ENCODE measurements around the gene SLC13A2. TPM values are rescaled to one million over a fixed set of nuclear protein-coding genes. Genes with fewer than 3 reads are reported as not detected.

Gene SLC13A2
- polyA plus RNA-seq, 2 donors, result 0.02 TPM; not detected in 1

DNA sequence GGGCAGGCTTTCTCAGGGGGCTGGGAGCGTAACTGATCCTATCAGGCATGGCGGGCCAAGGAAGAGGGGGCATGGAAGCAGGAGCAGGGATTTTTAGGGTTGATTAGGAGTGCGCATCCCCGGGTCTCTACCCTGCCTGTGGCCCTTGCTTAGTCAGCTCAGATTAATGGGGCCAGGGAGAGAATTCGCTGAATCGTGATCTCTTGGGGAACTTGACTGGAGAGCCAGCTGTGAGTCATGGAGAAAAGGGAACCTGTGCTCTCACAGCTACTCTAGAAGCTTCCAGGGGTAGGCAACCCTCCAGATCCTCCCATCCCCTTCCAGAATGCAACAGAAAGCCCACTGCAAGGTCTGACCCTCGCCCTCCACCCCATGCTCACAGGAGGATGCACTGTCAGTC is 36.3 kb downstream of the SLC13A2 start:
- Histone ChIP-seq H3K27me3 (ENCODE audit: control insufficient read depth in 1 of 2, insufficient read depth in 2 of 2, low read length in 2 of 2) (no peaks in the 10 kb centered on the region), H3K4me1 (ENCODE audit: control insufficient read depth in 2 of 2, insufficient read depth in 2 of 2, low read length in 1 of 2) (peaks cover 0 to 34% of the 10 kb centered on the region in 2 donors), H3K36me3 (ENCODE audit: control insufficient read depth in 2 of 2, insufficient read depth in 2 of 2, low read length in 1 of 2) (peaks cover 0 to 4% of the 10 kb centered on the region in 2 donors), H3K27ac (ENCODE audit: low read depth in 2 of 2, low read length in 1 of 2) (no peak overlapping the region), H3K4me3 (ENCODE audit: low read depth in 1 of 2, low read length in 2 of 2) (no peak overlapping the region), H3K9me3 (ENCODE audit: control insufficient read depth in 2 of 2, insufficient read depth in 1 of 2, low read depth in 1 of 2, low read length in 1 of 2) (no peaks in the 10 kb centered on the region)
- WGBS, 2 donors, result 57 to 79% methylated on average over 7 of the region's 7 CpGs

GRCh38 chr17:28511858-28512461 is 38.5 kb downstream of the SLC13A2 start:
- no peaks in the 10 kb centered on the region for H3K9me3 ChIP-seq (ENCODE audit: control insufficient read depth in 2 of 2, insufficient read depth in 1 of 2, low read depth in 1 of 2, low read length in 1 of 2)
- no peak overlapping the region for H3K4me3 ChIP-seq (ENCODE audit: low read depth in 1 of 2, low read length in 2 of 2)
- H3K27ac ChIP-seq (ENCODE audit: low read depth in 2 of 2, low read length in 1 of 2), result no peak overlapping the region
- H3K36me3 ChIP-seq (ENCODE audit: control insufficient read depth in 2 of 2, insufficient read depth in 2 of 2, low read length in 1 of 2), result peaks cover 0 to 4% of the 10 kb centered on the region in 2 donors
- no peaks in the 10 kb centered on the region for H3K27me3 ChIP-seq (ENCODE audit: control insufficient read depth in 1 of 2, insufficient read depth in 2 of 2, low read length in 2 of 2)
- H3K4me1 ChIP-seq (ENCODE audit: control insufficient read depth in 2 of 2, insufficient read depth in 2 of 2, low read length in 1 of 2), result peaks cover 0 to 23% of the 10 kb centered on the region in 2 donors
- WGBS, 2 donors, result 85 to 93% methylated on average over 3 of the region's 3 CpGs

DNA sequence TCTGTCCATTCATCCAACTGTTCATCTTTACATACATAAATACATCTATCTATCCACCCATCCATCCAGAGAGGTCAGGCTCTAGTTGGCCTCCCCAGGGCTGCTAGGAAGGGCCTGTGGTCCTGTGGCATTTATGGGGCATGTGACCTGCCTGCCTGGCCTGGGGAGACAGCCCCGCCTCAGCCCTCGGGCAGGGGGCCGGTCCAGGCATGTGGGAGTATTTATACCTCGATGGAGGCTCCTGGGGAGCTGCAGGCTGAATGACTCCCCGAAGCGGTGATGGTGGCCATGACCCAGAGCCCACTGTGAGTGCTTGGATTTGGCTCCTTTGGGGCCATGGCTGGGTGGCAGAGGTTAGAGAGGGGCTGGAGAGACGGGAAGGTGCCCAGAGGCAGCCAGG is 40.0 kb downstream of the SLC13A2 start:
- WGBS, 2 donors, result 65 to 73% methylated on average over 6 to 7 of the region's 7 CpGs
- Histone ChIP-seq H3K9me3 (ENCODE audit: control insufficient read depth in 2 of 2, insufficient read depth in 1 of 2, low read depth in 1 of 2, low read length in 1 of 2) (no peaks in the 10 kb centered on the region), H3K36me3 (ENCODE audit: control insufficient read depth in 2 of 2, insufficient read depth in 2 of 2, low read length in 1 of 2) (peaks cover 0 to 4% of the 10 kb centered on the region in 2 donors), H3K27ac (ENCODE audit: low read depth in 2 of 2, low read length in 1 of 2) (peak overlapping the region in 1 of 2 donors; percentile 75), H3K27me3 (ENCODE audit: control insufficient read depth in 1 of 2, insufficient read depth in 2 of 2, low read length in 2 of 2) (no peaks in the 10 kb centered on the region), H3K4me3 (ENCODE audit: low read depth in 1 of 2, low read length in 2 of 2) (no peak overlapping the region), H3K4me1 (ENCODE audit: control insufficient read depth in 2 of 2, insufficient read depth in 2 of 2, low read length in 1 of 2) (peaks cover 0 to 17% of the 10 kb centered on the region in 2 donors)

GRCh38 chr17:28514561-28515002 is 41.1 kb downstream of the SLC13A2 start:
- Histone ChIP-seq H3K27me3 (ENCODE audit: control insufficient read depth in 1 of 2, insufficient read depth in 2 of 2, low read length in 2 of 2) (no peaks in the 10 kb centered on the region), H3K4me1 (ENCODE audit: control insufficient read depth in 2 of 2, insufficient read depth in 2 of 2, low read length in 1 of 2) (peaks cover 0 to 13% of the 10 kb centered on the region in 2 donors), H3K36me3 (ENCODE audit: control insufficient read depth in 2 of 2, insufficient read depth in 2 of 2, low read length in 1 of 2) (peaks cover 0 to 6% of the 10 kb centered on the region in 2 donors), H3K9me3 (ENCODE audit: control insufficient read depth in 2 of 2, insufficient read depth in 1 of 2, low read depth in 1 of 2, low read length in 1 of 2) (no peaks in the 10 kb centered on the region), H3K4me3 (ENCODE audit: low read depth in 1 of 2, low read length in 2 of 2) (no peak overlapping the region), H3K27ac (ENCODE audit: low read depth in 2 of 2, low read length in 1 of 2) (peak overlapping the region; percentile 62 to 75)
- 43% methylated on average over 16 of the region's 16 CpGs for WGBS, 2 donors

GRCh38 chr17:28515518-28515917 is 42.1 kb downstream of the SLC13A2 start:
- 93 to 95% methylated on average over 1 of the region's 1 CpG for WGBS, 2 donors
- Histone ChIP-seq H3K4me1 (ENCODE audit: control insufficient read depth in 2 of 2, insufficient read depth in 2 of 2, low read length in 1 of 2) (peaks cover 0 to 9% of the 10 kb centered on the region in 2 donors), H3K27ac (ENCODE audit: low read depth in 2 of 2, low read length in 1 of 2) (no peak overlapping the region), H3K27me3 (ENCODE audit: control insufficient read depth in 1 of 2, insufficient read depth in 2 of 2, low read length in 2 of 2) (no peaks in the 10 kb centered on the region), H3K9me3 (ENCODE audit: control insufficient read depth in 2 of 2, insufficient read depth in 1 of 2, low read depth in 1 of 2, low read length in 1 of 2) (no peaks in the 10 kb centered on the region), H3K4me3 (ENCODE audit: low read depth in 1 of 2, low read length in 2 of 2) (no peak overlapping the region), H3K36me3 (ENCODE audit: control insufficient read depth in 2 of 2, insufficient read depth in 2 of 2, low read length in 1 of 2) (peaks cover 0 to 5% of the 10 kb centered on the region in 2 donors)

- H3K9me3 ChIP-seq (ENCODE audit: control insufficient read depth in 2 of 2, insufficient read depth in 1 of 2, low read depth in 1 of 2, low read length in 1 of 2), result no peaks in the 10 kb centered on the region
- H3K4me3 ChIP-seq (ENCODE audit: low read depth in 1 of 2, low read length in 2 of 2), result no peak overlapping the region
- peaks cover 0 to 2% of the 10 kb centered on the region in 2 donors for H3K36me3 ChIP-seq (ENCODE audit: control insufficient read depth in 2 of 2, insufficient read depth in 2 of 2, low read length in 1 of 2)
- no peak overlapping the region for H3K27ac ChIP-seq (ENCODE audit: low read depth in 2 of 2, low read length in 1 of 2)
- H3K27me3 ChIP-seq (ENCODE audit: control insufficient read depth in 1 of 2, insufficient read depth in 2 of 2, low read length in 2 of 2), result no peaks in the 10 kb centered on the region
- WGBS, 2 donors, result 68 to 79% methylated on average over 6 of the region's 6 CpGs
- peaks cover 0 to 9% of the 10 kb centered on the region in 2 donors for H3K4me1 ChIP-seq (ENCODE audit: control insufficient read depth in 2 of 2, insufficient read depth in 2 of 2, low read length in 1 of 2)
Measured at GRCh38 chr17:28518132-28518531, 44.7 kb downstream of the SLC13A2 start.

DNA sequence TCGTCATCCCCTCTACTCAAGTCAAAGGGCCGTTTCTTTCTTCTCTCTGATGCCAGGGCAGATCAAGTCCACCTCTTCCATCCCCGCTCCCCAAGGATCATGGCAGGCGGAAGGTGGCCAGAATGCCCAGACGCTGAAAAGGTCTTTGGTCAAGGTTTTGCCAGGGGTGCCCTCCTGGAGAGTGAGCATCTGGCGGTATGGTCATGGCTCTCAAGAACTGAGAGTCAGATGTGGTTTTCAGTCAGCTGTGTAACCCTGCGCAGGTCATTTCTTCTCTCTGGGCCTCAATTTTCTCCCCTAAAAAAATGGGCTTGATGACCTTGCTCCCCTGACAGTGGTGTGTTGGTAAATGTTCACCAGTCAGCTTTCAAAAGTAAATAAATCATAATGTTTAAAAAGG is 45.1 kb downstream of the SLC13A2 start:
- Histone ChIP-seq H3K4me1 (ENCODE audit: control insufficient read depth in 2 of 2, insufficient read depth in 2 of 2, low read length in 1 of 2) (peaks cover 0 to 7% of the 10 kb centered on the region in 2 donors), H3K9me3 (ENCODE audit: control insufficient read depth in 2 of 2, insufficient read depth in 1 of 2, low read depth in 1 of 2, low read length in 1 of 2) (no peaks in the 10 kb centered on the region), H3K27me3 (ENCODE audit: control insufficient read depth in 1 of 2, insufficient read depth in 2 of 2, low read length in 2 of 2) (no peaks in the 10 kb centered on the region), H3K4me3 (ENCODE audit: low read depth in 1 of 2, low read length in 2 of 2) (no peak overlapping the region), H3K27ac (ENCODE audit: low read depth in 2 of 2, low read length in 1 of 2) (no peak overlapping the region), H3K36me3 (ENCODE audit: control insufficient read depth in 2 of 2, insufficient read depth in 2 of 2, low read length in 1 of 2) (peaks cover 0 to 2% of the 10 kb centered on the region in 2 donors)
- WGBS, 2 donors, result 81 to 87% methylated on average over 7 of the region's 7 CpGs

GRCh38 chr17:28519236-28519635 is 45.8 kb downstream of the SLC13A2 start:
- Histone ChIP-seq H3K27me3 (ENCODE audit: control insufficient read depth in 1 of 2, insufficient read depth in 2 of 2, low read length in 2 of 2) (no peaks in the 10 kb centered on the region), H3K36me3 (ENCODE audit: control insufficient read depth in 2 of 2, insufficient read depth in 2 of 2, low read length in 1 of 2) (peaks cover 0 to 4% of the 10 kb centered on the region in 2 donors), H3K27ac (ENCODE audit: low read depth in 2 of 2, low read length in 1 of 2) (no peak overlapping the region), H3K4me1 (ENCODE audit: control insufficient read depth in 2 of 2, insufficient read depth in 2 of 2, low read length in 1 of 2) (peaks cover 0 to 4% of the 10 kb centered on the region in 2 donors), H3K9me3 (ENCODE audit: control insufficient read depth in 2 of 2, insufficient read depth in 1 of 2, low read depth in 1 of 2, low read length in 1 of 2) (no peaks in the 10 kb centered on the region), H3K4me3 (ENCODE audit: low read depth in 1 of 2, low read length in 2 of 2) (no peak overlapping the region)
- WGBS, 2 donors, result 71 to 75% methylated on average over 5 of the region's 5 CpGs

DNA sequence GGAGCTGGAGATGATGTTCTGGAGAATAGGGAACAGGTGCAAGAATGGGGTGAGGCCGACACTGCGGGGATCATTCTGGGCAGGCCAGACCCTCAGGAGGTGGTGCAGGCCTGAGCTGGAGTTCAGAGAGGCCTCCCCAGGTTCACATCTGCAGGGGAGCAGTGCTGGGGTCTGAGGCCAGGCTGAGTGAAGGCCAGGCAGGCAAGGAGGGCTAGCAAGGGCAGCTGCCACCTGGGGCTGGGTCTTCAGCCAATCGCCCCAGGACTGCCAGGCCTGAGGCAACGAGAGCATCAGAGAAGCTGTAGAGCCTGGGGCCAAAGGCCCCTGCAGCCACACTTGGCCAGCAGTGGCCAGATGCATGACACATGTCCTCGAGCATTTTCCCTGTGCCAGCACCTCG is 47.2 kb downstream of the SLC13A2 start:
- Histone ChIP-seq H3K36me3 (ENCODE audit: control insufficient read depth in 2 of 2, insufficient read depth in 2 of 2, low read length in 1 of 2) (peaks cover 0 to 4% of the 10 kb centered on the region in 2 donors), H3K27me3 (ENCODE audit: control insufficient read depth in 1 of 2, insufficient read depth in 2 of 2, low read length in 2 of 2) (no peaks in the 10 kb centered on the region), H3K27ac (ENCODE audit: low read depth in 2 of 2, low read length in 1 of 2) (no peak overlapping the region), H3K9me3 (ENCODE audit: control insufficient read depth in 2 of 2, insufficient read depth in 1 of 2, low read depth in 1 of 2, low read length in 1 of 2) (no peaks in the 10 kb centered on the region), H3K4me3 (ENCODE audit: low read depth in 1 of 2, low read length in 2 of 2) (no peak overlapping the region), H3K4me1 (ENCODE audit: control insufficient read depth in 2 of 2, insufficient read depth in 2 of 2, low read length in 1 of 2) (peaks cover 4 to 10% of the 10 kb centered on the region in 2 donors)
- WGBS, 2 donors, result 66 to 77% methylated on average over 6 of the region's 6 CpGs
